GM18507 (cell line): ENCODE measurements around the gene TIMM23.
"Not testable (repeated sequence)": the region's sequence is repeated elsewhere in the genome, so short reads cannot be mapped to it uniquely, and the experiment has no call there.

Experiments
- DNase-seq: peaks from one replicate; pipeline ENCODE4 v3.0.0; 2011; ENCODE audit warnings: low read depth; ENCODE audit not compliant: insufficient read length; ENCODE audit errors: extremely low spot score
- FAIRE-seq: peaks from 2 replicates; lab custom pipeline; 2011; peaks lifted over from hg19 to GRCh38; lab: Jason Lieb, UNC

Gene TIMM23

DNA sequence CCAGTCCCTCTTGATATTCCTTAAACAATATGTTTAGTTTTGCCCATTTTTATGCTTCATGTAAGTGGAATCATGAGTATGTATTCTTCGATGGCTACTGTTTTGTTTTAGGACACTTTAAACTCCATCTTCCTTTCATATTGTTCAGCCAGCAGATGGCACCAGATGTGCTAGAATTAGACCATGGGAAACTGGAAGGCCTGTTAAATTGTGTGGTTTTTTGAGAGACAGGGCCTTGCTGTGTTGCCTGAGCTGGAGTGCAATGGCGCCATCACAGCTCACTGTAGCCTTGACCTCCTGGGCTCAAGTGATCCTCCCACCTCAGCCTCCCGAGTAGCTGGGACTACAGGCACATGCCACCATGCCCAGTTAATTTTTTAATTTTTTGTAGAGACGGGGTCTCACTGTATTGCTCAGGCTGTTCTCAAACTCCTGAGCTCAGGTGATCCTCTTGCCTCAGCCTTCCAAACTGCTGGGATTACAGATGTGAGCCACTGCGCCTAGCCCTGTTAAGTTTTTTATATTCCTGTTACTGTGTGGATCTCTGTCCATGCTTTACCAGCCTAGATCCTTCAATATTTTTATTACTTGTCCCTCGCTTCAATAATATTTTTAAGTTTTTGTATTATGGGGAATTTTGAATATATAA, 11.4 kb downstream of the TIMM23 start:
- DNase-seq, FAIRE-seq: not testable (repeated sequence)

DNA sequence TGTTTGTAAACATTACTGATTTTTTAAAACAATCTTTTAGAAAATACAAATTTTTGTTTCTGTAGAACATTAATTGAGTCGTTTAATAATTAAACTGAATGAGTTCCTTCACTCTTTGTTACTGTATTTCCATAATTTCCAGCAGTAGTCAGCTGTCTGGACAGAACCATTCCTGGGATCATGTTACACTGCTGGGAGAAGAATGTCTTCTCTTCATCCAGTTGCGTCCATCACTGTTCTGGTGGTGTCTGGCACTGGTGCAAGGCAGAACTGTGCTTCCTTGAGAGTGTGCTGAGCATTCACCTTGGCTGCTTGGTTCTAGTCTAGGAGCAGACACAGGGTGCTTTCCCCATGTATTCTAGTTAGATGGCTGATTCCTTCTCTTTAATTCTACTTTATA, 12.2 kb downstream of the TIMM23 start:
- not testable (repeated sequence) for DNase-seq, FAIRE-seq

DNA sequence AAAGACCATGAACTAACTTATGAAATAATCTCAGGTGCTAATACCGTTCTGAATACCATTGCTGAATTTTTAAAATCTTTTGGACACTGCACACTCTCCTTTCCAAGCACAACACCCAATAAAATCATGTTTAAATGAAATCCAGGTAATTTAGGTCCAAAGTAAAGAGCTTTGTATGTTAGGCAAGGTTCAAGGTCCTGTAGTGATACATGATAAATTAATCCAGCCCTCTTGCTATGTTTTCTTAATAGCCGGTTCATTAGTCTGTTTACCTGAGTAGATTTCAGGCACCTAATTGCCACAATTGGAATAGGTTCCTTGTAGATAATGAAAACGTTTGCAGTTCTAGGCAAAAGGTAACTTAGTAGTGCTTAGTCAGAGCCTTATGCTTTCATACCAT, 13.3 kb downstream of the TIMM23 start:
- FAIRE-seq, DNase-seq: not testable (repeated sequence)

DNA sequence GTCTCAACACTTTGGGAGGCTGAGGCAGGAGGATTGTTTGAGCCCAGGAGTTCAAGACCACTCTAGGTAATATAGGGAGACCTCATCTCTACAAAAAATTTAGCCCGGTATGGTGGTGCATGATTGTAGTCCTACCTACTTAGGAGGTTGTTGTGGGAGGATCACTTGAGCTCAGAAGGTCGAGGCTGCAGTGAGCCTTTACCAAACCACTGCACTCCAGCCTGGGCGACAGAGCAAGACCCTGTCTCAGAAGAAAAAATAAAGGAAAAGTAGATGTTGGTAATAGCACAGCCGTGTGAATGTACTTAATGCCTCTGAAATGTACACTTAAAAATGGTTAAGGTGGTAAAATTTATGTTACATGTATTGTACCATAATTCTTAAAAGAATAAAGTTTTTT, 25.3 kb downstream of the TIMM23 start:
- FAIRE-seq (no peak), DNase-seq (no peak)

DNA sequence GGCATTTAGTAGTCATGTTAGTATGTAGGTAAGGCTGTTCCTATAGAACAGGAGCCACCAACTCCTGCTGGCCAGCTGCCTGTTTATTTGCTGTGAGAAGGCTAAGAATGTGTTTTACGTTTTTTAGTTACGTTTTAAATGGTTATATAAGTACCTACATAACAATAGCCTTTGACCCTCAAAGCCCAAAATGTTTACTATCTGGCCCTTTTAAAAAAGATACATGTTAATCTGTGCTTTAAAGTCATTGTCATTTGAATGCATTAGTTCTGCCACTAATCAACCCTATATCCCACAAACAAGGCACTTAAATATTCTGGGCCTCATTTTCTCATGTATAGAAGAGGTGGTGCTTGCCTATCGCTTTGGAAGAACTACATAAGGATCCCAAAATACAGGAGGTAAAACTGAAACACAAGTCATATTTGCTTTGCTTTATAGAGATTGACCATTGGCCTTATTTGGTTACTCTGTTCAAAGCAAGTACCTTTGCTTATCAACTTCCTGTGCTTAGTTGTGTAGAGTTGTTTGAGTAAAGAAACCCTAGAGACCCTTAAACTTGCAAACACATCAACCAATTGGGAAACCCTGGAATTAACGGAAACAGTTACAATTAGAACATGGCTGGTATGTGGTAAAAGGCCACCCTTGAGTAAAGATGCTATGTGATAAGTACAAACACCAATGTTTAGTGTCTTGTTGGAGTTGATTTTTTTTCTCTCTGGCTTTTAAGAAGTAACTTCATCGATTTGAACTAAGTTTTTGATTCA, 25.9 kb downstream of the TIMM23 start:
- DNase-seq = no peak
- no peak for FAIRE-seq

DNA sequence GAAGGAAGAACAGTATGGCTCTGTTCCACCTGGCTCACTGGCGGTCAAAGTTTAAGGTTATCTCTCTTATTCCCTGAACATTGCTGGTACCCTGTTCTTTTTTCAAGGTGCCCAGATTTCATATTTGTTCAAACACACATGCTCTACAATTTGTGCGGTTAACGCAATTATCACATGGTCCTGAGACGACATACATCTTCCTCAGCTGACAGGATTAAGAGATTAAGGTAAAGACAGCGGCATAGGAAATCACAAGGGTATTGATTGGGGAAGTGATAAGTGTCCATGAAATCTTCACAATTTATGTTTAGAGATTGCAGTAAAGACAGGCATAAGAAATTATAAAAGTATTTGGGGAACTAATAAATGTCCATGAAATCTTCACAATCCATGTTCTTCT, 27.7 kb downstream of the TIMM23 start:
- DNase-seq, FAIRE-seq: not testable (repeated sequence)

DNA sequence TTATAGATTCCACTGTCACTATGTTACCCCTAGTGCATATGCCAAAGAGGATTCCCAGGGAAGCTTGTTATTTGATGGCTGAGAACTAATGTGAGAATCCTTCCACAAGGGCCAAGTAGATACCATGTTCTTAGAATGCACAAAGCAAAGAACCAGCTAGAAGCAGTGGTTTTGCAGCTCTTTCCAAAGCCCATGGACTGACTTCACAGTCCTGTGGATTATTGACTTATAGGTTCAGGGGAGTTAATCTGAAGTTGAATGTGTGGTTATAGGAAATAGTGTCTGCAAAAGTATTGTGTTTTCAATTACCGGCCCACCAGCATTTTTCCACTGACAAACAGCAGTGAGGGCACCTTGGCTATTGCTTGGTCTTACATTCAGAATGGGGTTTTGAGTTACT, 28.2 kb downstream of the TIMM23 start:
- FAIRE-seq = no peak

DNA sequence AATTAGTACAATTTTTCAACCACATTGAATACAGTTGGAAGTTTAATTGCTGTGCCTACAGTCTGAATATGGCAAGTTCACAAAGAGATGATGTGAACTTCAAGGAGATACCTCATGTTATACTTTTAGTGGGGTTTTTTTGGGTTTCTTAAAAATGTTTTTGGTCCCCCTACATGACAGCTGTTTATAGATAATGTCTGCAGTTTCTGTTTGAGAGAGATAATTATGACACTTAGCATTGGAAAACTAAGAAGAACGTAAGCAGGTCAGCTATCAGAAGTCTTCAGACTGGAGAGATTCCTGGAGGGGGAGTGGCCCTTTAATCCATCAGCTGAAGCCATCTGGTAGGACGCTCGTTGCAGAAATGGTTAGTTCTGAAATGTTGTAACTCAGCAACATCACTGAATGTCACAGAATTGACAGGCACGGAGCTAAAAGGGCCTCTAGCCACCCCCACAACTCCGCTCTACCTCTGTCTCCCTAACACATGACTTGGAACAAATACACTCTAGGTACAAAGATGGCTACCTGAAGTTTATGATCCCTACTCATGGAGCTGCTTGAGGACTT, 29.0 kb downstream of the TIMM23 start:
- FAIRE-seq = no peak

More for the DNA sequence above, 28.2 kb downstream of the TIMM23 start:
- DNase-seq = no peak

DNA sequence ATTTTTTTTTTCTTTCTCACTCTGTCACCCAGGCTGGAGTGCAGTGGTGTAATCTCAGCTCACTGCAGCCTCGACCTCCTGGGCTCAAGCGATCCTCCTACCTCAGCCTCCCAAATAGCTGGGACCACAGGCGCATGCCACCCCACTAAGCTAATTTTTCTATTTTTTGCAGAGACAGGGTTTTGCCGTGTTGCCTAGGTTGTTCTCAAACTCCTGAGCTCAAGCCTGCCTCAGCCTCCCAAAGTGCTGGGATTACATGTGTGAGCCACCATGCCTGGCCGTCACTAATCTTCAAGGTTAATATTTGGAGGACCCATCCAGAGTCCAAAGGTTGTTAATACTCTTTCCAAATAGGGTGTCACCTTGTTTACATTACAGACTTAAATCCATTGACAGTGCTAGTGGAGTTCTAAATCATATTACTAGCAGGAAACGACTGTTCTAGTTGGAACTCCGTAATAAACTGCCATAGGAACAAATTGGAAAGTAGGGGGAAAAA, 29.9 kb downstream of the TIMM23 start:
- not testable (repeated sequence) for DNase-seq, FAIRE-seq

More for the DNA sequence above, 29.0 kb downstream of the TIMM23 start:
- no peak for DNase-seq

DNA sequence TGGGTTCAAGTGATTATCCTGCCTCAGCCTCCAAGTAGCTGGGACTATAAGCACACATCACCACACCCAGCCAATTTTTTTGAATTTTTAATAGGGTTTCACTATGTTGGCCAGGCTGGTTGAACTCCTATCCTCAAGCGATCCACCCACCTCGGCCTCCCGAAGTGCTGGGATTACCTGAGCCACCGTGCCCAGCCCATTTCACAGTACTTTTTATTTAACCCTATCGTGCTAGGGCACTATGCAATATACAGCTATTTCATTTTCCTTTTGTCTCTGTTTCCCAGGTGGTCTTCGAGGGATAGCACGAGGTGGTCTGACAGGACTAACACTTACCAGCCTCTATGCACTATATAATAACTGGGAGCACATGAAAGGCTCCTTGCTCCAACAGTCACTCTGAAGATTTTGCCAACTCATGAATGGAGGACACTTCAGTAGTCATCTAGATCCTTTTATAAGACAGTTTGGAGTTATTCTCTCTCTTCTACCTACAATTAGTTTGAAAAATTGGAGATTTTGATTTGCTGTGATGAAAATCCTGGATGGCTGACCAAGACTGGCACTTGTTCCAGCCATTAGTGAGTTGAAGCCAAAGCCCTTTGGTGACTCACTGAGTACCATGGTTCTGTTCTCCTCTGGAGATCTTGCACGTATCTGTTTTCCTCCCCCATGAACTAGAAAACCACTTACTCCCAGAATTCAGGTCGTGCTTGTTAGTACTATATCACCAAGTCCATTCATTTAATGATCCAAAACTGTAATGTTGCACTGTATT, 30.8 kb downstream of the TIMM23 start:
- FAIRE-seq (no peak), DNase-seq (no peak)

DNA sequence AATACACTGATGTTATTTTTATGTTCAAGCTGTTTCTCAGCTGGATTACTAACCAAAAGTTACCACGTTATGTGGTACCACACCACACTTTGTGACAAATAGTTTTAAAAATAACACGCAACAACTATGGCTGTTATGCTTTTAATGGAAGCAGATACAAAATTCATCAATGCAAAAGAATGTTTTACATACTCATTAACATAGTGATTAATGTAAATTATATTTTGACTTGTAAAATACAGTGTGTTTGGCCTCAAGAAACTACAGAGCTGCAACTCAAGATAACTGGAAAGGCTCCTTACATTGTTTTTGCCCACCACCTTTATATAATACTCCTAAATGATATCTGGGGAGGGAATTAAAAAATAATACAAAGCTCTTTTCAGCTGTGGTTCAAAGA, 32.7 kb downstream of the TIMM23 start:
- FAIRE-seq (no peak), DNase-seq (no peak)

DNA sequence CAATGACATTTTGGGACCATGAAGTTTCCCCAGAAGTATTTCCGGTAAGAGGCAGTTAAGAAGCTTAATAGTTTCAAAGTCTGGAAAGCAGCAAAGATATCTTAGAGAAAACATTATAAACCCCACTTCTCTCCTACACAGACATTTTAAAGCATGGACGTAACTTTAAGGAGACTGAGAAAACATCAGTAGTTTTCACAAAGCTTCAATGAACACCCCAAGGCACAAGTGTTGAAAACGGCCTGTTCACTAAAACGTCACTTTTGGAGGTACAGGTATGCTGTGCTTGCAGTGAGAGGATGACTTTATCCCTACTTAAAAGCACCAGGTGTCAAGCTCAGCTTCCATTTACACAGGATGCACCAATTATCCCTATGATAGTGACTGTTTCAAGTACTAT, 33.1 kb downstream of the TIMM23 start:
- DNase-seq (no peak), FAIRE-seq (no peak)

DNA sequence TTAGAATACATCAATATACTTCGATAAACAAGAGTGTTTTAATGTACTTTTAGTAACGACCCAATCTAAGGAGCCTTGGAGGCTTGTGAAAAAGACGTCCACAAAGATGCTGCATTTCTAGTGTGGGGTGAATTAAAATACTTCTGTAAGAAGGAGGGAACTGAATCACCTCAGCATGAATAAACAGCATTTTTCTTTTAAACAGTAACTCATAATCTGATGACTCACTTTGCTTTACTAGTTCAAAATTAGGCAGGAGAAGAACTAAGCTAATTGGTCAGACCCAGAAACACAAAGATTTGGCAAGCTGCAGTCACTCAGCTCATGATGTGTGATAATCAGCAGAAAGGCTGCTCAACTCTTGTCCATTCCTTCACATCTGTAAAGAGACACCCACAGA, 33.9 kb downstream of the TIMM23 start:
- FAIRE-seq (no peak), DNase-seq (no peak)

DNA sequence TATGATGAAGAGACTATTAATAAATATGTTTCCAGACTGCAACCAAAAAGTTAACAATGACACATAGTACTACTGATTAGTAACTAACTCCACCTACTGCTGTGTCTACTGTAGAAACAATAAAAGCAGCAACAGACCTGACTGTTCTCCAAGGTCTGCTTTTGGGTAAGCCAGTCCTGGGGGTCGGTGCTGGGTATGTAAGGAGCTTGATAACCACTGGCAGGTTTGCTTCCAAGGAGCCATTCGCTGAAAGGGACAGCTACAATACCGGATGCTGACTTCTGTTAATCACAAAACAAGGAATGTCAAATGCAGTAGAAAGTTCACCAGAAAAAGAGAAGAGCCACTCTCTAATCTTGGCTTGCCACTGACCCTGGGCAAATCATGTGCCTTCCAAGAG, 40.5 kb downstream of the TIMM23 start:
- no peak for DNase-seq
- FAIRE-seq = no peak

DNA sequence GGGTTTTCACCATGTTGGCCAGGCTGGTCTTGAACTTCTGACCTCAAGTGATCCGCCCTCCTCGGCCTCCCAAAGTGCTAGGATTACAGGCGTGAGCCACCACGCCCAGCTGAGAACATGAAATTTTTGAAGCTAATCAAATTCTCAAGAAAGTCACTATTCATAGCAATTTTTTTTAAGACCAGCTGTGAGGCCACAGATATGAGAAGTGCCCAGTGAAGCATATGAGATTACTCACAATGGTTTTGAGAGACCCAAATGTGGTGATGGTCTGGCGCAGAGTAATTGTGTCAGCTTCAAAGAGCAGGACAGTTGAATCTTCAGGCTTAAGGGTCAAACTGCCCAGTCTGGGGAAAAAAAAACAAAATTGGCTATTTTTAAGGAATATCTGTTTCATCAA, 41.9 kb downstream of the TIMM23 start:
- no peak for DNase-seq
- FAIRE-seq = no peak

DNA sequence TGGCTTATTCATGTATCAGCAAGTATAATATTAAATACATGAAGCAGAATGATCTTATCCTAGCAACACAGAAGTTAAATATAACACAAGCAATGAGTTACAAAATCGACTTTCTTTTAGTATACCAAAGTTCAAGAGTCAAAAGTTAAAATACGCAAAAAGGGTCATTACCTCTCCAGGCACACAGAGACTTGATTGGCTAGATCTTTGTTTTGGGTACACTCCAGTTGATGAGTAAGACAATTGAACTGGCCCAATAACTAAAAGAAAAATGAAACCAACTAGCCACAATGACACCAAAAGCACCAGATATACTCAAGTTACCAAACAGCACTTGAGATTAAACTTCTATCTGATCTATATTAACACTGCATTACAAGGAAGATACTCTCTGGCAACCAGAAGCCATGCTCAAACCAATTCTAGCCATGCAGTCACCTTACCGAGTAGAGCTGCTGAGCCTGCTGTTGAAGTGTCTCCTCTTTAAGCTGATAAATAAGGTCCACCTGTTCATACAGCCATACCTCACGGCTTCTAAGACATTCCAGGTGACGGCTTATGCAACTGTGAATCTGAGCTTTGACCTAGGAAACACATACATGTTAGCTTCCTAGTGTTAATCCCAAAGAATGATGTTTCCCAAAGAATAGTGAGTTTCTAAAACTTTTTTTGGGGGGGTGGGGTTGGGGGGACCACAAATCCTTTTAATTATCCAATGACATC, 42.6 kb downstream of the TIMM23 start:
- no peak for FAIRE-seq
- no peak for DNase-seq

DNA sequence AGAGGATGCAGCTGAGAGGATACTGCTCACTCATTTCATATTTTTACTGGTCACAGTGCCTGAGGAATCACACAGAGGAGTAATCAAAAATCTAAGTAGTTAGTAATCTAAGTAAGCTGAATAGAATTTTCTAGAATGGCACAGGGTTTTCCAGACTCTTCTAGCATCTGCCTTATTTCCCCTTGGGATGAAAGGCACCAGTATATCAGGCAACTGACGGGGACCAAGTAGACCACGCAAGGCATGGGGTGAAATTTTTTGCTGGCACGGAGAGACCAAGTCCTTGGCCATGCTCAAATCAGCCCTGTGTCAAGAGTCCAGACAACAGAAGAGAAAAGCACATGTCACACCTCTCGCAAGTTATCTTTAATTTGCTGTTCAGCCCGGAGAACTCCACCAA, 43.9 kb downstream of the TIMM23 start:
- DNase-seq (no peak), FAIRE-seq (no peak)

DNA sequence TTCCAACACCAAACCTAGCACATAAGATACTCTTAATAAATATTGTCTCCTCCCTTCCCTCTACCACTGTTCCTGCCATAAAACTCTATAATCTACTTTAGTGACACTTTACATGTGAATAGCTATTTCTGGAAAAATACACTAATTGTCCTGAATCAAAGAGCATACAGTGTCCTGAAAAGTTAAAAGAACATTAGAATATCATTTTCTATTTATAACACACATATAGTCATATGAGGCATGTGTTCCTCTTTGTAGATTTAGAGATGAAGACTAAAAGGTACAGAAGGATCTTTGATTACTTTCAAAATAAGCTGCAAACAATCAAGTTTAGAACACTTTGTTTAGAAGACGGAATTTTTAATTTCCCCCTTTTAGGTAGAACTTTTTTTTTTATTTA, 44.5 kb downstream of the TIMM23 start:
- FAIRE-seq (no peak), DNase-seq (no peak)

DNA sequence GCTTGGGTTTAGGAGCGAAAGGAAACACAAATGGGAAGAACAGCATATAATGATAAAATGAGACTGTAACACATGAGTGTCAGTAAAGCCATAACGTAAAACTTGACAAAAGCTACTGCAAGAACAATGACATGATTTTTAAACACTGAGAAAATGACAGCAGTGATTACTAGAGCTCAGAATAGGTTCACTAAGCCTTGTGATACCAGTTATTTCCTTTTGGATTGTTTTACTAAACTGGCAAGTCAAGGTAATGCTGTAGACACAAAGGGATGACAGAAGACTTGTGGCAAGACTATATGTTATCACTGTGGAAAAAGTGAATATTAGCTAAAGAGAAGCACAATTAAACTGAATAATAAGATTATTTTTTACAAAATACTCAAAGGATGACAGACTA, 45.4 kb downstream of the TIMM23 start:
- DNase-seq (no peak), FAIRE-seq (no peak)
